ENCODE measurements around the gene GAREM1.

DNA sequence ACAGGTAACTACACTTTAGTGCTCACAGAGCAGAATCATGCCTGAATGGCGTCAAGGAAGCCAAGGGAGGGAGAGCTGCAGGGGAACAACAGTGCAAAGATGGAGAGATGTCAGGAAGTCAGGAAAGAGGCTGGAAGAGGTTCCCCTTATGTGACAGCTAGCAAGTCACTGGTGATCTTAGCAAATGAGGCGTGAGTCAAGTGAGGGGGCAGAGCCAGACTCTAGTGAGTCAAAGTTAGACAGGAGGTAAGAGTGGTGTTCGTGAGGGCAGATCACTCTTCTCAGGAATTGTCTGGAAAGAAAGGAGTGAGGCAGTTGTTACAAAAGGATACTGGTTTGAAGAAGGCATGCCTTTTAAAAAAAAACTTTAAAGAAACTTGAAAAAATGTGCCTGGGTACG lies 193.8 kb downstream of the GAREM1 start:
- TF ChIP-seq EGR1 (IDR thresholded peaks at IDR 0.05; ENCODE audit: low read depth) (no peak), POLR2A (IDR thresholded peaks at IDR 0.05; ENCODE audit: borderline replicate concordance, extremely low read depth, insufficient read depth, insufficient read length) (no peak), POLR2AphosphoS5 (IDR thresholded peaks at IDR 0.05; ENCODE audit: low read depth, low read length) (no peak), TCF7L2 (IDR thresholded peaks at IDR 0.05; ENCODE audit: borderline replicate concordance, extremely low read depth, insufficient read depth, insufficient read length) (no peak), CBX3 (IDR thresholded peaks at IDR 0.05; ENCODE audit: low read depth) (no peak), JUND (IDR thresholded peaks at IDR 0.05) (no peak), CEBPB (IDR thresholded peaks at IDR 0.05; ENCODE audit: low read depth) (no peak), SRF (IDR thresholded peaks at IDR 0.05; ENCODE audit: low read depth) (no peak), ZNF274 (IDR thresholded peaks at IDR 0.05; ENCODE audit: low read depth, low read length) (no peak), EZH2 (IDR thresholded peaks at IDR 0.05) (no peak)
- TF ChIP-seq, protein P1, sequence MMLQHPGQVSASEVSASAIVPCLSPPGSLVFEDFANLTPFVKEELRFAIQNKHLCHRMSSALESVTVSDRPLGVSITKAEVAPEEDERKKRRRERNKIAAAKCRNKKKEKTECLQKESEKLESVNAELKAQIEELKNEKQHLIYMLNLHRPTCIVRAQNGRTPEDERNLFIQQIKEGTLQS (IDR thresholded peaks at IDR 0.05), result no peak
- TF ChIP-seq, protein P2, sequence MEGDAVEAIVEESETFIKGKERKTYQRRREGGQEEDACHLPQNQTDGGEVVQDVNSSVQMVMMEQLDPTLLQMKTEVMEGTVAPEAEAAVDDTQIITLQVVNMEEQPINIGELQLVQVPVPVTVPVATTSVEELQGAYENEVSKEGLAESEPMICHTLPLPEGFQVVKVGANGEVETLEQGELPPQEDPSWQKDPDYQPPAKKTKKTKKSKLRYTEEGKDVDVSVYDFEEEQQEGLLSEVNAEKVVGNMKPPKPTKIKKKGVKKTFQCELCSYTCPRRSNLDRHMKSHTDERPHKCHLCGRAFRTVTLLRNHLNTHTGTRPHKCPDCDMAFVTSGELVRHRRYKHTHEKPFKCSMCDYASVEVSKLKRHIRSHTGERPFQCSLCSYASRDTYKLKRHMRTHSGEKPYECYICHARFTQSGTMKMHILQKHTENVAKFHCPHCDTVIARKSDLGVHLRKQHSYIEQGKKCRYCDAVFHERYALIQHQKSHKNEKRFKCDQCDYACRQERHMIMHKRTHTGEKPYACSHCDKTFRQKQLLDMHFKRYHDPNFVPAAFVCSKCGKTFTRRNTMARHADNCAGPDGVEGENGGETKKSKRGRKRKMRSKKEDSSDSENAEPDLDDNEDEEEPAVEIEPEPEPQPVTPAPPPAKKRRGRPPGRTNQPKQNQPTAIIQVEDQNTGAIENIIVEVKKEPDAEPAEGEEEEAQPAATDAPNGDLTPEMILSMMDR (IDR thresholded peaks at IDR 0.05 in 2 of 3, conservative IDR thresholded peaks at IDR 0.05 in 1 of 3; ENCODE audit: borderline replicate concordance in 1 of 3, insufficient read depth in 1 of 3, low read depth in 2 of 3, low read length in 2 of 3), result no peak

Measured in HCT116 (cell line).